PFSK-1 (cell line): ENCODE measurements around the gene ZNF641.

Experiments
- FOXP2 ChIP-seq: optimal IDR thresholded peaks from 2 replicates; pipeline ENCODE3; 2011; ENCODE audit warnings: borderline replicate concordance, control low read depth, inconsistent platforms; ENCODE audit not compliant: insufficient read depth; ENCODE audit errors: extremely low read length, extremely low read depth
- POLR2AphosphoS5 ChIP-seq: IDR thresholded peaks from 2 replicates; pipeline ENCODE4 v1.6.1; 2012; ENCODE audit warnings: low read depth, mild to moderate bottlenecking, control low read depth, low read length, moderate library complexity
- REST ChIP-seq, 2 experiments: IDR thresholded peaks; 2 replicates each; pipeline versions ENCODE4 v1.6.1 to v1.8.0; 2011 to 2012; ENCODE audit warnings: low read depth in 2 of 2, low read length in 2 of 2, control low read depth in 1 of 2, inconsistent platforms in 1 of 2, mild to moderate bottlenecking in 1 of 2, moderate library complexity in 1 of 2; ENCODE audit not compliant: insufficient read depth in 1 of 2
- SIN3A ChIP-seq: IDR thresholded peaks from 2 replicates; pipeline ENCODE4 v1.6.1; 2012; ENCODE audit warnings: mild to moderate bottlenecking, low read length, moderate library complexity, borderline replicate concordance; ENCODE audit not compliant: insufficient read depth
- TAF1 ChIP-seq: IDR thresholded peaks from 2 replicates; pipeline ENCODE4 v1.6.1; 2012; ENCODE audit warnings: low read length, control low read depth, borderline replicate concordance; ENCODE audit not compliant: insufficient read depth

- no peak for TF ChIP-seq TAF1
- no peak for TF ChIP-seq POLR2AphosphoS5
- TF ChIP-seq FOXP2, result no peak
- no peak for TF ChIP-seq SIN3A
- TF ChIP-seq REST (IDR thresholded peaks at IDR 0.05; ENCODE audit: insufficient read depth in 1 of 2, low read depth in 2 of 2, low read length in 2 of 2), result no peak
Measured at GRCh38 chr12:48307269-48307668, 43.5 kb downstream of the ZNF641 start.
